ENCODE measurements around the gene CARMIL1. TPM values are rescaled to one million over a fixed set of nuclear protein-coding genes. Genes with fewer than 3 reads are reported as not detected.

CARMIL1 gene
- total RNA-seq, 2 experiments from 2014 or later, result 3.9 to 4.0 TPM

- Mint-ChIP-seq H3K4me1 (ENCODE audit: low read depth) (no peaks in the 10 kb centered on the region), H3K36me3 (ENCODE audit: low read depth) (no peaks in the 10 kb centered on the region), H3K27ac (no peak overlapping the region), H3K27me3 (ENCODE audit: low read depth) (no peaks in the 10 kb centered on the region), H3K9me3 (no peaks in the 10 kb centered on the region), H3K4me3 (no peak overlapping the region)
- intact Hi-C loops (cut with micrococcal nuclease), result loop anchor here (10.0 kb wide), 1 partner anchor 447 kb away; no protein-coding TSS in a partner anchor
- DNase-seq, result no peak
- CTCF ChIA-PET, result interaction anchor here (1.6 to 2.4 kb wide), 2 partner anchors 11 to 219 kb away, joined by 6 to 7 read pairs; no protein-coding TSS in a partner anchor
Measured at GRCh38 chr6:25497383-25498040, 218.3 kb downstream of the CARMIL1 start.

- Mint-ChIP-seq H3K27ac (no peak overlapping the region), H3K9me3 (no peaks in the 10 kb centered on the region), H3K36me3 (ENCODE audit: low read depth) (no peaks in the 10 kb centered on the region), H3K4me3 (no peak overlapping the region), H3K27me3 (ENCODE audit: low read depth) (no peaks in the 10 kb centered on the region), H3K4me1 (ENCODE audit: low read depth) (no peaks in the 10 kb centered on the region)
- intact Hi-C loops (cut with micrococcal nuclease), result loop anchor here (10.0 kb wide), 1 partner anchor 446 kb away; no protein-coding TSS in a partner anchor
- CTCF ChIA-PET, result interaction anchor here (1.4 kb wide), 1 partner anchor 219 kb away, joined by 5 read pairs; the partner anchor contains the start of gene CARMIL1
- no peak for DNase-seq
Measured at GRCh38 chr6:25498505-25498904, 219.3 kb downstream of the CARMIL1 start.

- DNase-seq, result no peak
- Mint-ChIP-seq H3K4me1 (ENCODE audit: low read depth) (no peaks in the 10 kb centered on the region), H3K9me3 (no peaks in the 10 kb centered on the region), H3K4me3 (no peak overlapping the region), H3K27me3 (ENCODE audit: low read depth) (no peaks in the 10 kb centered on the region), H3K36me3 (ENCODE audit: low read depth) (no peaks in the 10 kb centered on the region), H3K27ac (no peak overlapping the region)
- intact Hi-C loops (cut with micrococcal nuclease), result loop anchor here (10.0 kb wide), 1 partner anchor 445 kb away; no protein-coding TSS in a partner anchor
- CTCF ChIA-PET, result interaction anchor here (1.4 to 1.5 kb wide), 2 partner anchors 9 to 220 kb away, joined by 5 read pairs; partner anchors contain the start of gene CARMIL1
Measured at GRCh38 chr6:25499615-25500235, 220.6 kb downstream of the CARMIL1 start.

- Mint-ChIP-seq H3K4me1 (ENCODE audit: low read depth) (no peaks in the 10 kb centered on the region), H3K27me3 (ENCODE audit: low read depth) (no peaks in the 10 kb centered on the region), H3K36me3 (ENCODE audit: low read depth) (no peaks in the 10 kb centered on the region), H3K9me3 (no peaks in the 10 kb centered on the region), H3K27ac (no peak overlapping the region), H3K4me3 (no peak overlapping the region)
- intact Hi-C loops (cut with micrococcal nuclease), result no loop called here
- CTCF ChIA-PET, result interaction anchor here (1.0 to 1.4 kb wide), 2 partner anchors 86 to 225 kb away, joined by 3 read pairs; no protein-coding TSS in a partner anchor
- DNase-seq, result no peak
Measured at GRCh38 chr6:25503686-25504085, 224.5 kb downstream of the CARMIL1 start.

GRCh38 chr6:25504661-25505060, 225.5 kb downstream of the CARMIL1 start:
- CTCF ChIA-PET, result interaction anchor here (1.0 to 2.1 kb wide), 2 partner anchors 87 to 239 kb away, joined by 3 to 8 read pairs; no protein-coding TSS in a partner anchor
- no peak for DNase-seq
- Mint-ChIP-seq H3K4me1 (ENCODE audit: low read depth) (no peaks in the 10 kb centered on the region), H3K27me3 (ENCODE audit: low read depth) (no peaks in the 10 kb centered on the region), H3K9me3 (no peaks in the 10 kb centered on the region), H3K36me3 (ENCODE audit: low read depth) (peaks cover 3% of the 10 kb centered on the region), H3K27ac (no peak overlapping the region), H3K4me3 (no peak overlapping the region)
- intact Hi-C loops (cut with micrococcal nuclease), result no loop called here

GRCh38 chr6:25506020-25506419, 226.8 kb downstream of the CARMIL1 start:
- H3K4me3 Mint-ChIP-seq, result no peak overlapping the region
- H3K27ac Mint-ChIP-seq, result no peak overlapping the region
- no peaks in the 10 kb centered on the region for H3K9me3 Mint-ChIP-seq
- peaks cover 3% of the 10 kb centered on the region for H3K36me3 Mint-ChIP-seq (ENCODE audit: low read depth)
- intact Hi-C loops (cut with micrococcal nuclease), result no loop called here
- DNase-seq, result no peak
- CTCF ChIA-PET, result interaction anchor here (2.1 kb wide), 1 partner anchor 240 kb away, joined by 8 read pairs; no protein-coding TSS in a partner anchor
- H3K4me1 Mint-ChIP-seq (ENCODE audit: low read depth), result no peaks in the 10 kb centered on the region
- H3K27me3 Mint-ChIP-seq (ENCODE audit: low read depth), result no peaks in the 10 kb centered on the region

- Mint-ChIP-seq H3K4me1 (ENCODE audit: low read depth) (no peaks in the 10 kb centered on the region), H3K27ac (no peak overlapping the region), H3K9me3 (no peaks in the 10 kb centered on the region), H3K27me3 (ENCODE audit: low read depth) (no peaks in the 10 kb centered on the region), H3K36me3 (ENCODE audit: low read depth) (peaks cover 3% of the 10 kb centered on the region), H3K4me3 (no peak overlapping the region)
- DNase-seq, result no peak
- CTCF ChIA-PET, result interaction anchor here (1.2 to 1.6 kb wide), 2 partner anchors 48 to 242 kb away, joined by 3 to 4 read pairs; no protein-coding TSS in a partner anchor
- intact Hi-C loops (cut with micrococcal nuclease), result no loop called here
Measured at GRCh38 chr6:25508051-25508450, 228.9 kb downstream of the CARMIL1 start.

- no peak for DNase-seq
- Mint-ChIP-seq H3K9me3 (no peaks in the 10 kb centered on the region), H3K36me3 (ENCODE audit: low read depth) (peaks cover 5% of the 10 kb centered on the region), H3K4me1 (ENCODE audit: low read depth) (no peaks in the 10 kb centered on the region), H3K4me3 (no peak overlapping the region), H3K27me3 (ENCODE audit: low read depth) (no peaks in the 10 kb centered on the region), H3K27ac (no peak overlapping the region)
- intact Hi-C loops (cut with micrococcal nuclease), result no loop called here
- CTCF ChIA-PET, result interaction anchor here (0.5 to 0.7 kb wide), 2 partner anchors 288 to 822 kb away, joined by 3 read pairs; no protein-coding TSS in a partner anchor
Measured at GRCh38 chr6:25511376-25511775, 232.2 kb downstream of the CARMIL1 start.

- no peaks in the 10 kb centered on the region for H3K9me3 Mint-ChIP-seq
- no peaks in the 10 kb centered on the region for H3K27me3 Mint-ChIP-seq (ENCODE audit: low read depth)
- no peak overlapping the region for H3K4me3 Mint-ChIP-seq
- no peak for DNase-seq
- intact Hi-C loops (cut with micrococcal nuclease), result no loop called here
- no peaks in the 10 kb centered on the region for H3K4me1 Mint-ChIP-seq (ENCODE audit: low read depth)
- peaks cover 5% of the 10 kb centered on the region for H3K36me3 Mint-ChIP-seq (ENCODE audit: low read depth)
- CTCF ChIA-PET, result interaction anchor here (0.8 to 2.2 kb wide), 2 partner anchors 19 to 247 kb away, joined by 3 to 7 read pairs; no protein-coding TSS in a partner anchor
- no peak overlapping the region for H3K27ac Mint-ChIP-seq
Measured at GRCh38 chr6:25512560-25512959, 233.4 kb downstream of the CARMIL1 start.

GRCh38 chr6:25519856-25520255, 240.7 kb downstream of the CARMIL1 start:
- intact Hi-C loops (cut with micrococcal nuclease), result no loop called here
- Mint-ChIP-seq H3K4me3 (no peak overlapping the region), H3K9me3 (no peaks in the 10 kb centered on the region), H3K27me3 (ENCODE audit: low read depth) (no peaks in the 10 kb centered on the region), H3K27ac (no peak overlapping the region), H3K36me3 (ENCODE audit: low read depth) (peaks cover 7% of the 10 kb centered on the region), H3K4me1 (ENCODE audit: low read depth) (no peaks in the 10 kb centered on the region)
- CTCF ChIA-PET, result interaction anchor here (0.7 to 3.3 kb wide), 2 partner anchors 36 to 254 kb away, joined by 4 to 19 read pairs; no protein-coding TSS in a partner anchor
- DNase-seq, result no peak

GRCh38 chr6:25524542-25524941, 245.4 kb downstream of the CARMIL1 start:
- no peaks in the 10 kb centered on the region for H3K4me1 Mint-ChIP-seq (ENCODE audit: low read depth)
- no peak overlapping the region for H3K4me3 Mint-ChIP-seq
- DNase-seq, result no peak
- peaks cover 8% of the 10 kb centered on the region for H3K36me3 Mint-ChIP-seq (ENCODE audit: low read depth)
- CTCF ChIA-PET, result interaction anchor here (0.9 kb wide), 1 partner anchor 259 kb away, joined by 3 read pairs; no protein-coding TSS in a partner anchor
- H3K27me3 Mint-ChIP-seq (ENCODE audit: low read depth), result no peaks in the 10 kb centered on the region
- H3K9me3 Mint-ChIP-seq, result no peaks in the 10 kb centered on the region
- H3K27ac Mint-ChIP-seq, result no peak overlapping the region
- intact Hi-C loops (cut with micrococcal nuclease), result no loop called here

GRCh38 chr6:25525078-25525477, 245.9 kb downstream of the CARMIL1 start:
- Mint-ChIP-seq H3K4me3 (no peak overlapping the region), H3K4me1 (ENCODE audit: low read depth) (no peaks in the 10 kb centered on the region), H3K27me3 (ENCODE audit: low read depth) (no peaks in the 10 kb centered on the region), H3K9me3 (no peaks in the 10 kb centered on the region), H3K27ac (no peak overlapping the region), H3K36me3 (ENCODE audit: low read depth) (peaks cover 8% of the 10 kb centered on the region)
- DNase-seq, result no peak
- CTCF ChIA-PET, result no interaction called here
- intact Hi-C loops (cut with micrococcal nuclease), result no loop called here
